GM23338 (cell line): Measurements from ENCODE around the gene DMBX1. TPM values are rescaled to one million over a fixed set of nuclear protein-coding genes. Genes with fewer than 3 reads are reported as not detected.

Source experiments
- ATAC-seq: fragments of 200-7000 bp; cut with Tn5 transposase; 3 replicates; pipeline ENCODE4 v1.9.1; 2020
- DNase-seq: peaks from one replicate; pipeline ENCODE4 v3.0.0-alpha.2; 2015; ENCODE audit warnings: low spot score
- H2AFZ ChIP-seq: fragments of 200-600 bp; sonication (generic); 2 replicates; pipeline ENCODE4 v1.8.0; 2016; ENCODE audit warnings: antibody characterized with exemption, mild to moderate bottlenecking, moderate library complexity
- H3F3A ChIP-seq: fragments of 200-600 bp; sonication (generic); replicated peaks from 2 replicates; pipeline ENCODE4 v1.8.0; 2017; ENCODE audit warnings: antibody characterized with exemption, mixed run types, low read depth
- H3K27ac ChIP-seq: fragments of 200-600 bp; sonication (generic); 2 replicates; pipeline ENCODE4 v1.6.1; 2016; ENCODE audit warnings: low read depth
- H3K27me3 ChIP-seq: fragments of 200-600 bp; sonication (generic); 2 replicates; pipeline ENCODE4 v1.8.0; 2016; ENCODE audit warnings: mild to moderate bottlenecking, mixed run types, moderate library complexity; ENCODE audit not compliant: insufficient read depth
- H3K36me3 ChIP-seq: fragments of 200-600 bp; sonication (generic); 2 replicates; pipeline ENCODE4 v1.8.0; 2016; ENCODE audit warnings: mild to moderate bottlenecking; ENCODE audit not compliant: insufficient read depth
- H3K4me1 ChIP-seq: fragments of 200-600 bp; sonication (generic); 2 replicates; pipeline ENCODE4 v1.8.0; 2016; ENCODE audit warnings: mild to moderate bottlenecking, moderate library complexity; ENCODE audit not compliant: insufficient read depth
- H3K4me2 ChIP-seq: fragments of 200-600 bp; sonication (generic); 2 replicates; pipeline ENCODE4 v1.7.1; 2017; ENCODE audit warnings: mixed run types
- H3K4me3 ChIP-seq: fragments of 200-600 bp; sonication (generic); 2 replicates; pipeline ENCODE4 v1.6.1; 2016; ENCODE audit warnings: mixed run types
- H3K79me2 ChIP-seq: fragments of 200-600 bp; sonication (generic); replicated peaks from 2 replicates; pipeline ENCODE4 v1.8.0; 2017; ENCODE audit warnings: mild to moderate bottlenecking; ENCODE audit not compliant: insufficient read depth
- H3K9me2 ChIP-seq: fragments of 200-600 bp; sonication (generic); 2 replicates; pipeline ENCODE4 v1.8.0; 2017; ENCODE audit not compliant: insufficient read depth
- H4K20me1 ChIP-seq: fragments of 200-600 bp; sonication (generic); replicated peaks from 2 replicates; pipeline ENCODE4 v1.8.0; 2017; ENCODE audit warnings: mild to moderate bottlenecking; ENCODE audit not compliant: insufficient read depth
- H3K27ac Mint-ChIP-seq: 2 replicates; pipeline ENCODE4 v1.8.0; 2020; ENCODE audit warnings: inconsistent platforms, mild to moderate bottlenecking, moderate library complexity, mixed read lengths
- H3K27me3 Mint-ChIP-seq: 3 replicates; pipeline ENCODE4 v1.8.0; 2022; ENCODE audit warnings: low read depth, mild to moderate bottlenecking, moderate library complexity, mixed read lengths, inconsistent platforms; ENCODE audit not compliant: insufficient read depth, poor library complexity
- H3K36me3 Mint-ChIP-seq: 3 replicates; pipeline ENCODE4 v1.8.0; 2021; ENCODE audit warnings: low read depth, mild to moderate bottlenecking, inconsistent platforms, moderate library complexity, mixed read lengths
- H3K4me1 Mint-ChIP-seq: 3 replicates; pipeline ENCODE4 v1.8.0; 2020; ENCODE audit warnings: mild to moderate bottlenecking, inconsistent platforms, mixed read lengths
- H3K4me3 Mint-ChIP-seq: 3 replicates; pipeline ENCODE4 v1.8.0; 2021; ENCODE audit warnings: moderate library complexity, mild to moderate bottlenecking, inconsistent platforms, mixed read lengths
- H3K9me3 Mint-ChIP-seq: 3 replicates; pipeline ENCODE4 v1.8.0; 2020; ENCODE audit warnings: moderate library complexity, mild to moderate bottlenecking, inconsistent platforms, mixed read lengths
- CREB1 ChIP-seq: fragments of 250-450 bp; sonication (Bioruptor Pico); IDR thresholded peaks from 2 replicates; pipeline ENCODE4 v1.5.0; 2020; ENCODE audit warnings: low read depth, mild to moderate bottlenecking, moderate library complexity
- ETS1 ChIP-seq: IDR thresholded peaks from 2 replicates; pipeline ENCODE4 v1.6.1; 2016; ENCODE audit warnings: antibody characterized with exemption
- EZH2 ChIP-seq: fragments of 200-600 bp; sonication (generic); IDR thresholded peaks from one replicate; pipeline ENCODE4 v1.8.0; 2017; ENCODE audit warnings: antibody characterized with exemption, mild to moderate bottlenecking, low read depth; ENCODE audit not compliant: unreplicated experiment
- EZH2phosphoT487 ChIP-seq: fragments of 200-600 bp; sonication (generic); IDR thresholded peaks from one replicate; pipeline ENCODE4 v1.8.1; 2018; ENCODE audit warnings: antibody characterized with exemption; ENCODE audit not compliant: unreplicated experiment
- JUNB ChIP-seq: IDR thresholded peaks from one replicate; pipeline ENCODE4 v1.6.1; 2016; ENCODE audit warnings: antibody characterized with exemption; ENCODE audit not compliant: unreplicated experiment
- NANOG ChIP-seq: IDR thresholded peaks from 2 replicates; pipeline ENCODE4 v1.6.1; 2016; ENCODE audit warnings: antibody characterized with exemption, borderline replicate concordance
- POLR2AphosphoS5 ChIP-seq: IDR thresholded peaks from 2 replicates; pipeline ENCODE4 v1.6.1; 2016; ENCODE audit warnings: antibody characterized with exemption, low read depth
- REST ChIP-seq: IDR thresholded peaks from one replicate; pipeline ENCODE4 v1.6.1; 2018; ENCODE audit warnings: antibody characterized with exemption; ENCODE audit not compliant: unreplicated experiment
- STAT1 ChIP-seq: IDR thresholded peaks from one replicate; pipeline ENCODE4 v1.6.1; 2016; ENCODE audit warnings: antibody characterized with exemption; ENCODE audit not compliant: unreplicated experiment
- ZNF114 ChIP-seq: fragments of 250-450 bp; sonication (Bioruptor Pico); IDR thresholded peaks from 2 replicates; pipeline ENCODE4 v1.5.0; 2020; ENCODE audit warnings: mild to moderate bottlenecking, moderate library complexity
- ZNF331 ChIP-seq: fragments of 250-450 bp; sonication (Bioruptor Pico); IDR thresholded peaks from 2 replicates; pipeline ENCODE4 v1.5.0; 2020; ENCODE audit warnings: low read depth, mild to moderate bottlenecking, moderate library complexity
- polyA plus RNA-seq: library from polyadenylated mRNA; unstranded; fragments of >200 nt; fragmentation: Nextera tagmentation; extraction: Ambion mirVana; gene quantifications from 2 replicates; pipeline ENCODE4 v1.2.1, GENCODE V29; 2016
- total RNA-seq: library from RNA; depleted of rRNA; stranded (reverse); fragments of >200 nt; shearing (Covaris generic); gene quantifications from 2 replicates; pipeline ENCODE4 v1.2.3, GENCODE V29; 2014
- TF ChIP-seq, protein P1 (sequence below): fragments of 250-450 bp; sonication (Bioruptor Pico); IDR thresholded peaks from 2 replicates; pipeline ENCODE4 v1.5.0; 2020; ENCODE audit warnings: mild to moderate bottlenecking, moderate library complexity
- TF ChIP-seq, protein P2 (sequence below), 2 experiments: fragments of 200-600 bp in 1 of 2; sonication (generic) in 1 of 2; conservative IDR thresholded peaks; 2 replicates each; pipeline versions ENCODE4 v1.5.1 to v1.6.1; 2016 to 2017; ENCODE audit warnings: antibody characterized with exemption in 2 of 2, low read depth in 2 of 2, mild to moderate bottlenecking in 2 of 2, moderate library complexity in 1 of 2

The DMBX1 gene
- total and polyA plus RNA-seq, 2 experiments from 2014 or later = 0.11 TPM; not detected in 1

DNA sequence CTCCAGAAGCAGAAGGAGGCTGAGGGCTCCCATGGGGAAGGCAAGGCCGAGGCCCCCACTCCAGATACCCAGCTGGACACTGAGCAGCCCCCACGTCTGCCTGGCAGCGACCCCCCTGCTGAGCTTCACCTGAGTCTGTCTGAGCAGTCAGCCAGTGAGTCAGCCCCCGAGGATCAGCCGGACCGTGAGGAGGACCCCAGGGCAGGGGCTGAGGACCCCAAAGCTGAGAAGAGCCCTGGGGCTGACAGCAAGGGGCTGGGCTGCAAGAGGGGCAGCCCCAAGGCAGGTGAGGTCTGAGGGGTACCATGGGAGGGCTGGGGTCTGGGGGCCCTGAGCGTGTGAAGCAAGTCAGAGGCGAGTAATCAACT is 21.3 kb downstream of the DMBX1 start:
- H3K4me3 Mint-ChIP-seq = no peak overlapping the region
- ATAC-seq = no peak
- H3K9me3 Mint-ChIP-seq = no peaks in the 10 kb centered on the region
- H3K4me2 ChIP-seq = no peak overlapping the region
- DNase-seq = no peak
- no peak overlapping the region for H3K4me3 ChIP-seq
- peaks cover 29% of the 10 kb centered on the region for H3K4me1 Mint-ChIP-seq
- TF ChIP-seq CREB1 (CRISPR knock-in tag) (no peak), ETS1 (no peak), ZNF331 (CRISPR knock-in tag) (no peak), REST (no peak), EZH2 (no peak), EZH2phosphoT487 (no peak), POLR2AphosphoS5 (no peak), ZNF114 (CRISPR knock-in tag) (no peak), NANOG (no peak), STAT1 (no peak), JUNB (no peak)
- TF ChIP-seq, protein P1, sequence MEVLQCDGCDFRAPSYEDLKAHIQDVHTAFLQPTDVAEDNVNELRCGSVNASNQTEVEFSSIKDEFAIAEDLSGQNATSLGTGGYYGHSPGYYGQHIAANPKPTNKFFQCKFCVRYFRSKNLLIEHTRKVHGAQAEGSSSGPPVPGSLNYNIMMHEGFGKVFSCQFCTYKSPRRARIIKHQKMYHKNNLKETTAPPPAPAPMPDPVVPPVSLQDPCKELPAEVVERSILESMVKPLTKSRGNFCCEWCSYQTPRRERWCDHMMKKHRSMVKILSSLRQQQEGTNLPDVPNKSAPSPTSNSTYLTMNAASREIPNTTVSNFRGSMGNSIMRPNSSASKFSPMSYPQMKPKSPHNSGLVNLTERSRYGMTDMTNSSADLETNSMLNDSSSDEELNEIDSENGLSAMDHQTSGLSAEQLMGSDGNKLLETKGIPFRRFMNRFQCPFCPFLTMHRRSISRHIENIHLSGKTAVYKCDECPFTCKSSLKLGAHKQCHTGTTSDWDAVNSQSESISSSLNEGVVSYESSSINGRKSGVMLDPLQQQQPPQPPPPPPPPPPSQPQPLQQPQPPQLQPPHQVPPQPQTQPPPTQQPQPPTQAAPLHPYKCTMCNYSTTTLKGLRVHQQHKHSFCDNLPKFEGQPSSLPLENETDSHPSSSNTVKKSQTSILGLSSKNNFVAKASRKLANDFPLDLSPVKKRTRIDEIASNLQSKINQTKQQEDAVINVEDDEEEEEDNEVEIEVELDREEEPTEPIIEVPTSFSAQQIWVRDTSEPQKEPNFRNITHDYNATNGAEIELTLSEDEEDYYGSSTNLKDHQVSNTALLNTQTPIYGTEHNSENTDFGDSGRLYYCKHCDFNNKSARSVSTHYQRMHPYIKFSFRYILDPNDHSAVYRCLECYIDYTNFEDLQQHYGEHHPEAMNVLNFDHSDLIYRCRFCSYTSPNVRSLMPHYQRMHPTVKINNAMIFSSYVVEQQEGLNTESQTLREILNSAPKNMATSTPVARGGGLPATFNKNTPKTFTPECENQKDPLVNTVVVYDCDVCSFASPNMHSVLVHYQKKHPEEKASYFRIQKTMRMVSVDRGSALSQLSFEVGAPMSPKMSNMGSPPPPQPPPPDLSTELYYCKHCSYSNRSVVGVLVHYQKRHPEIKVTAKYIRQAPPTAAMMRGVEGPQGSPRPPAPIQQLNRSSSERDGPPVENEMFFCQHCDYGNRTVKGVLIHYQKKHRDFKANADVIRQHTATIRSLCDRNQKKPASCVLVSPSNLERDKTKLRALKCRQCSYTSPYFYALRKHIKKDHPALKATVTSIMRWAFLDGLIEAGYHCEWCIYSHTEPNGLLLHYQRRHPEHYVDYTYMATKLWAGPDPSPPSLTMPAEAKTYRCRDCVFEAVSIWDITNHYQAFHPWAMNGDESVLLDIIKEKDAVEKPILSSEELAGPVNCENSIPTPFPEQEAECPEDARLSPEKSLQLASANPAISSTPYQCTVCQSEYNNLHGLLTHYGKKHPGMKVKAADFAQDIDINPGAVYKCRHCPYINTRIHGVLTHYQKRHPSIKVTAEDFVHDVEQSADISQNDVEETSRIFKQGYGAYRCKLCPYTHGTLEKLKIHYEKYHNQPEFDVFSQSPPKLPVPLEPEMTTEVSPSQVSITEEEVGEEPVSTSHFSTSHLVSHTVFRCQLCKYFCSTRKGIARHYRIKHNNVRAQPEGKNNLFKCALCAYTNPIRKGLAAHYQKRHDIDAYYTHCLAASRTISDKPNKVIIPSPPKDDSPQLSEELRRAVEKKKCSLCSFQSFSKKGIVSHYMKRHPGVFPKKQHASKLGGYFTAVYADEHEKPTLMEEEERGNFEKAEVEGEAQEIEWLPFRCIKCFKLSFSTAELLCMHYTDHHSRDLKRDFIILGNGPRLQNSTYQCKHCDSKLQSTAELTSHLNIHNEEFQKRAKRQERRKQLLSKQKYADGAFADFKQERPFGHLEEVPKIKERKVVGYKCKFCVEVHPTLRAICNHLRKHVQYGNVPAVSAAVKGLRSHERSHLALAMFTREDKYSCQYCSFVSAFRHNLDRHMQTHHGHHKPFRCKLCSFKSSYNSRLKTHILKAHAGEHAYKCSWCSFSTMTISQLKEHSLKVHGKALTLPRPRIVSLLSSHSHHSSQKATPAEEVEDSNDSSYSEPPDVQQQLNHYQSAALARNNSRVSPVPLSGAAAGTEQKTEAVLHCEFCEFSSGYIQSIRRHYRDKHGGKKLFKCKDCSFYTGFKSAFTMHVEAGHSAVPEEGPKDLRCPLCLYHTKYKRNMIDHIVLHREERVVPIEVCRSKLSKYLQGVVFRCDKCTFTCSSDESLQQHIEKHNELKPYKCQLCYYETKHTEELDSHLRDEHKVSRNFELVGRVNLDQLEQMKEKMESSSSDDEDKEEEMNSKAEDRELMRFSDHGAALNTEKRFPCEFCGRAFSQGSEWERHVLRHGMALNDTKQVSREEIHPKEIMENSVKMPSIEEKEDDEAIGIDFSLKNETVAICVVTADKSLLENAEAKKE = no peak
- TF ChIP-seq, protein P2, sequence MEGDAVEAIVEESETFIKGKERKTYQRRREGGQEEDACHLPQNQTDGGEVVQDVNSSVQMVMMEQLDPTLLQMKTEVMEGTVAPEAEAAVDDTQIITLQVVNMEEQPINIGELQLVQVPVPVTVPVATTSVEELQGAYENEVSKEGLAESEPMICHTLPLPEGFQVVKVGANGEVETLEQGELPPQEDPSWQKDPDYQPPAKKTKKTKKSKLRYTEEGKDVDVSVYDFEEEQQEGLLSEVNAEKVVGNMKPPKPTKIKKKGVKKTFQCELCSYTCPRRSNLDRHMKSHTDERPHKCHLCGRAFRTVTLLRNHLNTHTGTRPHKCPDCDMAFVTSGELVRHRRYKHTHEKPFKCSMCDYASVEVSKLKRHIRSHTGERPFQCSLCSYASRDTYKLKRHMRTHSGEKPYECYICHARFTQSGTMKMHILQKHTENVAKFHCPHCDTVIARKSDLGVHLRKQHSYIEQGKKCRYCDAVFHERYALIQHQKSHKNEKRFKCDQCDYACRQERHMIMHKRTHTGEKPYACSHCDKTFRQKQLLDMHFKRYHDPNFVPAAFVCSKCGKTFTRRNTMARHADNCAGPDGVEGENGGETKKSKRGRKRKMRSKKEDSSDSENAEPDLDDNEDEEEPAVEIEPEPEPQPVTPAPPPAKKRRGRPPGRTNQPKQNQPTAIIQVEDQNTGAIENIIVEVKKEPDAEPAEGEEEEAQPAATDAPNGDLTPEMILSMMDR (conservative IDR thresholded peaks at IDR 0.05; ENCODE audit: low read depth in 2 of 2) = no peak
- peaks cover 12% of the 10 kb centered on the region; the same call in 1 of the 2 replicates for H3K4me1 ChIP-seq
- peaks cover 28% of the 10 kb centered on the region; the same call in 1 of the 2 replicates for H3K27me3 ChIP-seq
- no peak overlapping the region for H3K27ac Mint-ChIP-seq
- H3K36me3 ChIP-seq = no peaks in the 10 kb centered on the region
- no peaks in the 10 kb centered on the region for H3K79me2 ChIP-seq
- H3K27me3 Mint-ChIP-seq = peaks cover 22% of the 10 kb centered on the region
- H3F3A ChIP-seq = no peaks in the 10 kb centered on the region
- no peak overlapping the region for H2AFZ ChIP-seq
- H3K27ac ChIP-seq = no peak overlapping the region
- no peaks in the 10 kb centered on the region; the same call in 1 of the 2 replicates for H4K20me1 ChIP-seq
- no peaks in the 10 kb centered on the region for H3K9me2 ChIP-seq
- H3K36me3 Mint-ChIP-seq = no peaks in the 10 kb centered on the region
